Stimulated activated CD4-positive, alpha-beta T cell treated with anti-CD3 and anti-CD28 coated beads, Interleukin-15, amount 100 ng/mL, for 1 hour (primary cell): Measurements from ENCODE around the gene NUTF2.

Experiments used
- DNase-seq, 2 donors: peaks; one replicate each; pipeline ENCODE4 v3.0.0-alpha.2; 2020; ENCODE audit warnings: low read depth in 1 of 2, low spot score in 1 of 2

Gene NUTF2

GRCh38 chr16:67846320-67847063 is at the start of gene NUTF2:
TSS of gene NUTF2 (plus strand) at chr16:67846933. CDS start at chr16:67865131, 18,198 bp downstream.
- DNase-seq = peak; percentile 88 to 91

GRCh38 chr16:67800338-67800926 is 46.3 kb upstream of the NUTF2 start:
- no peak for DNase-seq

- DNase-seq = no peak
Measured at GRCh38 chr16:67801241-67801640, 45.5 kb upstream of the NUTF2 start.

DNA sequence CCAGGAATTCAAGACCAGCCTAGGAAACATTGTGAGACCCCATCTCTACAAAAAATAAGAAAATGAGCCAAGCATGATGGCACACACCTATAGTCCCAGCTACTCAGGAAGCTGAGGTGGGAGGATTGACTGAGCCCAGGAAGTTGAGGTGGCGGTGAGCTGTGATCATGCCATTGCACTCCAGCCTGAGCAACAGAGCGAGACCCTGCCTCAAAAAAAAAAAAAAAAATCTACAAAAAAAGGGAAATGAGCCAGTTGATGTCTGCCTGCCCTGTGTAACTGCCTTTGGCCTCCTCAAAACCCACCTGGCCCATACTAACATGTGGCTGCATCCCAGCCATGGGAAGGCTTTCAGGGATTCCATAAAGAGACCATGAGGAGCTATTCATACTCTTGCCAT is 44.9 kb upstream of the NUTF2 start:
- no peak for DNase-seq

- no peak for DNase-seq
Measured at GRCh38 chr16:67803894-67804293, 42.8 kb upstream of the NUTF2 start.

GRCh38 chr16:67804853-67805542 is 41.7 kb upstream of the NUTF2 start:
- no peak for DNase-seq

GRCh38 chr16:67805718-67806427 is 40.9 kb upstream of the NUTF2 start:
- DNase-seq = no peak

DNA sequence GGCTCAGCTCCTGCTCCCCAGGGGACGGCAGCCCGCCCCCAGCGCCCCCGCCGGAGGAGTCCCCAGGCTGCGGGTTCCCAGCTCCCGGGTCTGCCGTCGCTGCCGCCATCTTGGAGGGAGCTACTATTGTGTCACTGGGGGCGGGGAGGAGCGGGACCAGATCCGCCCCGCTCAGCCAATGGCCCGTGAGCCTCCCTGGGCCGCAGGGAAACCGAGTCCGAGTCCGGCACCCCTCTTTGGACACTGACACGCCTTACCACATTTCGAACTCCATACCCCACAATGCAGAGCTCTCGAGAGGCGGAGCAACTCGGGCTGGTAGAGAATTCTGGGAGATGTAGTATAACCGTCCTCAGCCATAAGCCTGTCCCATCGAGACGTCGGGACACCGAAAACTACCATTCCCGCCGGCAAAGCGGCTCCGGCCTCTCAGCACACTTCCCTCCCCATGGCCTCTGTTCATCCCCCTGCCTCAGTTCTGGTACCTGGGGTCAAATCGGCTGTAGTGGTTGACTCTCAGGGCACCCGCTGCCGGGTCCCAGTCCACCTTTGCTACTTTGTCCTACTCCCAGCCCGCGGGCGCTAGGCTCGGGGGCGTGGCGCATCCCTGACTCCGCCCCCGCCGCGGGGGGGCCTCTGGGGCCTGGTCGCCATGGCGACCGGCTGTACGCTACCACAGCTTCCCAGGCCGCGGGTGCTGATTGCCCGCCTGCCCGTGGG is 40.1 kb upstream of the NUTF2 start, which contains the start of the genes RANBP10 and TSNAXIP1:
Gene RANBP10, minus strand, starts transcription at position 133 of the 720 bp plus-strand sequence. Its CDS starts 24 bp downstream, at position 109.
Gene TSNAXIP1, plus strand, starts transcription at position 462 of the 720 bp plus-strand sequence. CDS start 261 bp downstream, outside the sequence.
- peak; percentile 87 to 94 for DNase-seq

GRCh38 chr16:67807148-67807682 is 39.5 kb upstream of the NUTF2 start:
- no peak for DNase-seq

GRCh38 chr16:67811899-67812298 is 34.8 kb upstream of the NUTF2 start:
- DNase-seq = no peak

DNA sequence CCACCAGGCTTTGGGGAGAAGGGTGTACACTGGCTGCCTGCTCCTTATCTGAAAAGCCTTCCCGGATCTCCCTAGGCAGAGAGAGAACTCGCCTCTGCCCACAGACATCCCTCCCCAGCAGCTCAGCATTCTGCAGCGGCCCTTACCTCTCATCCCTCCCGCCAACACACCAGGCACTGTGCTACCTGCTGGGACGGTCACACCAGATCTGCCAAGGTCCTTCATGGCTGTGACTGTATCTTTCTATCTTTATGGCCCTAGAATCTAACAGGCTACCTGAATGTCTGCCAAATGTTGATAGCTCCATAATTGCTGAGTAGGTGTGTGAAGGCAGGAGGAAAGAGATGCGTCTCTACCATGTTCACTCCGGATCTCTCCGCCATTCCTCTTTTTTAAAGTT is 32.2 kb upstream of the NUTF2 start:
- DNase-seq = no peak

GRCh38 chr16:67820608-67821259 is 26.0 kb upstream of the NUTF2 start:
- DNase-seq = no peak

GRCh38 chr16:67822511-67822910 is 24.2 kb upstream of the NUTF2 start:
- no peak for DNase-seq

DNA sequence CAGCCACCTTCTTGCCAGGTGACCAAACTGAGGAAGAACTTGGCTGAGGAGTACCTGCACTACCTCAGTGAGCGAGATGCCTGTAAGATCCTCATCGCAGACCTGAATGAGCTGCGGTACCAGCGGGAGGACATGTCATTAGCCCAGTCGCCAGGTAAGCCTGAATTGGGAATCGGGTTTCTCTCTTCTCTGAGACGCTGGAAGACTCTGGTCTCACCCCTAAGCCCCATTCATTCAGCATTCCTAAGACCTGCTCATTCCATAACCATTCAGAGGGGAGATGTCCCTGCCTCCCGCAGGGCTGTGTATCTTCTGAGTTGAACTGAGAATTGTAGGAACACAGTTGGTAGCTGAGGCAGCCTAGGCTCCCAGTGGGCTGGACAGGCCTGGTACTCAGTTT is 21.6 kb upstream of the NUTF2 start:
- no peak for DNase-seq

GRCh38 chr16:67825906-67826305 is 20.8 kb upstream of the NUTF2 start:
- DNase-seq = no peak

GRCh38 chr16:67828651-67829050 is 18.1 kb upstream of the NUTF2 start:
- no peak for DNase-seq

DNA sequence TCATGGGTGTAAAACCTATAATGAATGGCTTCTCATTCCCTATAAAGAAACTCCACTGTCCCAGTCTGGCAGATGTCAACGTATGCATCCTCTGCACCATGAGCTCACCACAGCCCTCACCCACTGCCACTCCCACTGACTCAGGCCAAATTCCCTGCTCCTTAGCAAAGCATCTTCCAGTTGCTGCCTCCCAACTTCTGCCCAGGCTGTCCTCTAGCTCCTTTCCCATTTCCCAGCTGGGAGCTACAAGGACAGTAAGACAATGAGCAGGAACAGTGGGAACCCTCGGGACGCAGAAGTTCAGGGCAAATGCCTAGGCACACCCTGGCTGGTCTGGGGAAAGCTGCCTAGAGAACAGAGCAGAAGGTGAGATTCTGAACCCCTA is 13.7 kb upstream of the NUTF2 start:
- DNase-seq = no peak

DNA sequence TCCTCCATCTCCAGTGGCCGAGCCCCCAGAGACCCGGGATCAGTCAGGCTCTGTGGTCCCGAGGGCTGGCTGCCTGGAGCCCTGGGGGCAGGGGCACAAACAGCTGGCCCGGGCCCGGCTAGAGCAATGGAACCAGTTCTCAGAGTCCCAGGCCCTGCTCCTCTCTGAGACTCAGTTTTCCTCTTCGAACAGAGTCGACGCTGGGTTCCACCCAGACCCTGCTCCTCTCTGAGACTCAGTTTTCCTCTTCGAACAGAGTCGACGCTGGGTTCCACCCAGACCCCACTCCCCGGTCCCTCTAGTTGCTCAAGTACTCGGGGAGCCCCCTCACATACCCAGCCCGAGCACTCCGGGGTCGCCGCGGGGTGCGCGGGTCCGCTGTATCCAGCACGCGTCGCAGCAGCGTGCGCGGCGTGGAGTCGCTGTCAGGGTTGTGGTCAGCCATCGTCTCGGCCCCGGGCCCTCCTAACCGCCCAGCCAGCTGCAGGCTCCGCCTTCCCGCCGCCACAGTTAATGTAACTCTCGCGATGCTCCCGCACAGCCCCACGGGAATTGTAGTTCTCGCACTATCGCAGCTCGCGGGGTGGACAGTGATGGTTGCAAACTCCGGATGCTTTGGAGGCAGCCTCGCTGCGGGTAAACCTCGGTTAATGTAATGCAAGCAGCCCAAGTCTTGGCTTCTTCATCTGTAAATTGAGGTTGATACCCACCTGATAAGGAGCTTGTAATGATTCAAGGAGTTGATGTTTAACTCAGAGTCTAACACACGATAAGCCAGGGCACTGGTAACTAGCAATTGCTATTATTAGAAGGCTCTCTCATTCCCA is 13.1 kb upstream of the NUTF2 start:
- peak; percentile 79 to 86 for DNase-seq

DNA sequence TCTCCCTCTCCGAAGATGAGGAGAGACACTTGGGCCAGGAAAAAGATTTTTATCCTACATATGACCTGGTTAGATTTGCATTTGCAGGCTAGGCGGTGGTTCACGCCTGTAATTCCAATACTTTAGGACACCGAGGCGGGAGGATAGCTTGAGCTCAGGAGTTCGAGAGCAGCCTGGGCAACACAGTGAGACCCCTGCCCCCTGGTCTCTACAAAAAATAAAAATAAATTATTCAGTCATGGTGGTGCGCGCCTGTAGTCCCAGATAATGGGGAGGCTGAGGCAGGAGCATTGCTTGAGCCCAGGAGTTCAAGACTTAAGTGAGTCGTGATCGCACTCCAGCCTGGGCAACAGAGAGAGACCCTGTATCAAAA is 12.5 kb upstream of the NUTF2 start:
- no peak for DNase-seq
